ENCODE results near the gene RSPH1. TPM values are rescaled to one million over a fixed set of nuclear protein-coding genes. Genes with fewer than 3 reads are reported as not detected.

The RSPH1 gene
- total RNA-seq, 2 experiments from 2014 or later, result 0.34 to 0.38 TPM

DNA sequence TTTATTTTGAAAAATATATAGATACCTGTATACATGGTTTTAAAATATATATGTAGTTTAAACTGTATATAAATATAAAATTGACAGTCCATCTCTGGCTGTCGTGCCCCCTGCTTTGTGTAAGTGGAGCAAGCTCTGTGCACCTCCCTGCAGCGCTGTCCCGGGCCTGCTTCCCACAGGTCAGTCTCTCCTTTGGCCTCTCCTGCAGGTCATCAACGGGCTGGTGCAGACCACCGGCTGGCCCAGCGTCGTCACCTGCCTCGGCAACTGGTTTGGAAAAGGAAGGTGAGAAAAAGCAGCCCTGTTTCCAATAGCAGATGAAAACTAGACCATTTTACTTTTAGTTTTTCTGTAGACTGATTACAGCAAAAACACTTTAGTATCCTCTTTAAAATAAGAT is 46.2 kb upstream of the RSPH1 start:
- Histone ChIP-seq H3K27me3 (ENCODE audit: control insufficient read depth in 1 of 2, insufficient read depth in 2 of 2, low read length in 2 of 2) (no peaks in the 10 kb centered on the region), H3K4me3 (ENCODE audit: low read length) (no peak overlapping the region), H3K36me3 (ENCODE audit: insufficient read depth, low read length) (peaks cover 71% of the 10 kb centered on the region), H3K4me1 (ENCODE audit: insufficient read depth, low read length) (peaks cover 6% of the 10 kb centered on the region), H3K27ac (ENCODE audit: low read depth in 1 of 2, low read length in 2 of 2) (no peak overlapping the region), H3K9me3 (ENCODE audit: control insufficient read depth in 1 of 2, insufficient read depth in 1 of 2, low read length in 2 of 2) (no peaks in the 10 kb centered on the region)
- Mint-ChIP-seq H3K4me1 (ENCODE audit: low read depth) (no peaks in the 10 kb centered on the region), H3K36me3 (ENCODE audit: low read depth) (peaks cover 76% of the 10 kb centered on the region), H3K27me3 (no peaks in the 10 kb centered on the region), H3K4me3 (no peak overlapping the region), H3K9me3 (no peaks in the 10 kb centered on the region), H3K27ac (no peak overlapping the region)
- TF ChIP-seq, protein P1, sequence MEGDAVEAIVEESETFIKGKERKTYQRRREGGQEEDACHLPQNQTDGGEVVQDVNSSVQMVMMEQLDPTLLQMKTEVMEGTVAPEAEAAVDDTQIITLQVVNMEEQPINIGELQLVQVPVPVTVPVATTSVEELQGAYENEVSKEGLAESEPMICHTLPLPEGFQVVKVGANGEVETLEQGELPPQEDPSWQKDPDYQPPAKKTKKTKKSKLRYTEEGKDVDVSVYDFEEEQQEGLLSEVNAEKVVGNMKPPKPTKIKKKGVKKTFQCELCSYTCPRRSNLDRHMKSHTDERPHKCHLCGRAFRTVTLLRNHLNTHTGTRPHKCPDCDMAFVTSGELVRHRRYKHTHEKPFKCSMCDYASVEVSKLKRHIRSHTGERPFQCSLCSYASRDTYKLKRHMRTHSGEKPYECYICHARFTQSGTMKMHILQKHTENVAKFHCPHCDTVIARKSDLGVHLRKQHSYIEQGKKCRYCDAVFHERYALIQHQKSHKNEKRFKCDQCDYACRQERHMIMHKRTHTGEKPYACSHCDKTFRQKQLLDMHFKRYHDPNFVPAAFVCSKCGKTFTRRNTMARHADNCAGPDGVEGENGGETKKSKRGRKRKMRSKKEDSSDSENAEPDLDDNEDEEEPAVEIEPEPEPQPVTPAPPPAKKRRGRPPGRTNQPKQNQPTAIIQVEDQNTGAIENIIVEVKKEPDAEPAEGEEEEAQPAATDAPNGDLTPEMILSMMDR (IDR thresholded peaks at IDR 0.05), result no peak
- ChIA-PET POLR2A (no interaction called here), CTCF (no interaction called here)
- DNase-seq (no peak), ATAC-seq (ENCODE audit: poor library complexity) (no peak)
- intact Hi-C loops (cut with DNase I, micrococcal nuclease), result no loop called here

DNA sequence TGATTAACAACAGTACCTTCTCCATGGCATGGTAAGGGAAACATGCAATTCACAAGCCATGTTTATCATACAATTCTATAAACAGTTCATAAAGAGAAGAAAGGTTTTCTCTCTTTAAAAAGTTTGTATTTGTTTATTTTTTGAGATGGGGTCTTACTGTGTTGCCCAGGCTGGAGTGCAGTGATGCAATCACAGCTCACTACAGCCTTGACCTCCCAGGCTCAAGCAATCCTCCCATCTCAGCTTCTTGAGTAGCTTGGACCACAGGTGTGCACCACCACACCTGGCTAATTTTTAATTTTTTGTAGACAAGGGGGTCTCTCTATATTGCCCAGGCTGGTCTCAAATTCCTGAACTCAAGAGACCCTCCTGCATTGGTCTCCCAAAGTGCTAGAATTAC is 45.6 kb upstream of the RSPH1 start:
- no peak for ATAC-seq (ENCODE audit: poor library complexity)
- no peak overlapping the region for H3K4me3 Mint-ChIP-seq
- no peak overlapping the region for H3K27ac Mint-ChIP-seq
- ChIA-PET CTCF (no interaction called here), POLR2A (no interaction called here)
- H3K9me3 Mint-ChIP-seq, result no peaks in the 10 kb centered on the region
- H3K4me1 ChIP-seq (ENCODE audit: insufficient read depth, low read length), result peaks cover 6% of the 10 kb centered on the region
- no peaks in the 10 kb centered on the region for H3K4me1 Mint-ChIP-seq (ENCODE audit: low read depth)
- peaks cover 68% of the 10 kb centered on the region for H3K36me3 ChIP-seq (ENCODE audit: insufficient read depth, low read length)
- H3K27me3 Mint-ChIP-seq, result no peaks in the 10 kb centered on the region
- H3K4me3 ChIP-seq (ENCODE audit: low read length), result no peak overlapping the region
- TF ChIP-seq, protein P1 (IDR thresholded peaks at IDR 0.05), result no peak
- no peak for DNase-seq
- no peaks in the 10 kb centered on the region for H3K27me3 ChIP-seq (ENCODE audit: control insufficient read depth in 1 of 2, insufficient read depth in 2 of 2, low read length in 2 of 2)
- intact Hi-C loops (cut with DNase I, micrococcal nuclease), result no loop called here
- peaks cover 77% of the 10 kb centered on the region for H3K36me3 Mint-ChIP-seq (ENCODE audit: low read depth)
- H3K9me3 ChIP-seq (ENCODE audit: control insufficient read depth in 1 of 2, insufficient read depth in 1 of 2, low read length in 2 of 2), result no peaks in the 10 kb centered on the region
- no peak overlapping the region for H3K27ac ChIP-seq (ENCODE audit: low read depth in 1 of 2, low read length in 2 of 2)

DNA sequence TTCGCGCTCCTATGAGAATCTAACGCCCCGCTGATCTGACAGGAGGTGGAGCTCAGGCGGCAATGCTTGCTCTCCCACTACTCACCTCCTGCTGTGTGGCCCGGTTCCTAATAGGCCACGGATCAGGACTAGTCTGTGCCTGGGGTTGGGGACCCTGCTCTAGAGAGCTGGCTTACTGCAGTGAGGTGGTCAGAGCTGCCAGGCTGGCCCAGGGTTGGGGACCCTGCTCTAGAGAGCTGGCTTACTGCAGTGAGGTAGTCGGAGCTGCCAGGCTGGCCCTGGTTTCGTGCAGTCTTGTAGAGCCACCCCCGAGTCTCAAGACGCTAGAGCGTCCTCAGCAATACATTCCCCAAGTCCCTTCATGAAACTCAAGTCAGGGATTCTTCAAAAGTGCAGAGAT is 45.1 kb upstream of the RSPH1 start:
- Mint-ChIP-seq H3K27ac (no peak overlapping the region), H3K36me3 (ENCODE audit: low read depth) (peaks cover 78% of the 10 kb centered on the region), H3K27me3 (no peaks in the 10 kb centered on the region), H3K4me1 (ENCODE audit: low read depth) (no peaks in the 10 kb centered on the region), H3K9me3 (no peaks in the 10 kb centered on the region), H3K4me3 (no peak overlapping the region)
- Histone ChIP-seq H3K4me3 (ENCODE audit: low read length) (no peak overlapping the region), H3K4me1 (ENCODE audit: insufficient read depth, low read length) (peaks cover 6% of the 10 kb centered on the region), H3K27ac (ENCODE audit: low read depth in 1 of 2, low read length in 2 of 2) (no peak overlapping the region), H3K27me3 (ENCODE audit: control insufficient read depth in 1 of 2, insufficient read depth in 2 of 2, low read length in 2 of 2) (no peaks in the 10 kb centered on the region), H3K9me3 (ENCODE audit: control insufficient read depth in 1 of 2, insufficient read depth in 1 of 2, low read length in 2 of 2) (no peaks in the 10 kb centered on the region), H3K36me3 (ENCODE audit: insufficient read depth, low read length) (peaks cover 67% of the 10 kb centered on the region)
- intact Hi-C loops (cut with DNase I, micrococcal nuclease), result no loop called here
- POLR2A ChIA-PET, result no interaction called here
- CTCF ChIA-PET, result no interaction called here
- TF ChIP-seq, protein P1 (IDR thresholded peaks at IDR 0.05), result no peak
- DNase-seq, result no peak
- ATAC-seq (ENCODE audit: poor library complexity), result no peak

Measured in CD4-positive, alpha-beta T cell (primary cell).